Ramos (cell line): ENCODE measurements around the gene HKDC1.
"Not testable (repeated sequence)": the region's sequence is repeated elsewhere in the genome, so short reads cannot be mapped to it uniquely, and the experiment has no call there.

Experiments used
- in situ Hi-C: fragments of 300-500 bp; cut with MboI; formaldehyde crosslinking; loops from one replicate; pipeline ENCODE4 v1.14.3; 2022; ENCODE audit warnings: low sequenced_read_pairs; ENCODE audit not compliant: unreplicated experiment

Gene HKDC1

GRCh38 chr10:69239816-69240434 lies 19.8 kb downstream of the HKDC1 start:
- in situ Hi-C loops = loop anchor here (25.0 kb wide), 1 partner anchor 397 kb away; the partner anchor contains the start of gene FAM241B

- in situ Hi-C loops = loop anchor here (25.0 kb wide), 1 partner anchor 397 kb away; the partner anchor contains the start of gene FAM241B
Measured at GRCh38 chr10:69240455-69240854, 20.3 kb downstream of the HKDC1 start.

GRCh38 chr10:69241575-69241974 lies 21.4 kb downstream of the HKDC1 start:
- in situ Hi-C loops = loop anchor here (25.0 kb wide), 1 partner anchor 396 kb away; the partner anchor contains the start of gene FAM241B

DNA sequence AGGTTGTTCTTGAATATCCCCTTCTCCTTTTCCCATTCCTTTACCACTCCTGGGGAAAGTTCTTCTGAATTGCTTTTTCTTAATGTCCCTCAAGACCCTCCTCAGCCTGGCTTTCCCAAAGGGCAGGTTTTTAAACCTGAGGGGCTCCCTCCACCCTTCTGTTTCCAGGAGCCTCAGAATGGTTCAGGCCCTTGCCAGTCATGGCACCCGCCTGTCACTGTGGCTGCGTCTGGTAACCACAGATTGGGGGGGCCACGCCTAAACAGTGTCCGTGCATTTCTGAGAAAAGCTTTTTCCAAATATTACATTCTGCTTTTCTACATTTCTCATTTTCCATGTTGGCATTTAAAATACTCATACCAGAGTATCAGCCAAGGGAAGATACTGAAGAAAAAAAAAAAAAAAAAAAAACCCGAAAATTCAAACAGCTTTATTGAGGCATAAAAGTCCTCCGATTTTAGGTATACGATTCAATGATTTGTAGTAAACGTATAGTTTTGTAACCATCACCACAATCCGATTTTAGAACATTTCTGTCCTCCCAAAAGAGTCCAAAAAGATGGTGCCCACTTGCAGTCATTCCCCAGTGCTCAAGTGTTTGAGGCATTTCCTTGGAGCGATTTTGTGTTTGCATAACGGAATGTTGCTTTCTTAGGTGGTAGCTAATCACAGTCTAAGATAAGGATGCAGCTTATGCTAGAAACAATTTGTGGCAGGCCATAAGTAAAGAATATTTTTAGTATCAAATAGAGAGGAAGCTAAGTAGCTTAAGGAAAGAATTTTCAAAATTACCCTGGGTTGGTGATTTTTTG lies 22.1 kb downstream of the HKDC1 start:
- in situ Hi-C loops = loop anchor here (25.0 kb wide), 1 partner anchor 395 kb away; the partner anchor contains the start of gene FAM241B

GRCh38 chr10:69242852-69243212 lies 22.7 kb downstream of the HKDC1 start:
- in situ Hi-C loops = loop anchor here (25.0 kb wide), 1 partner anchor 394 kb away; the partner anchor contains the start of gene FAM241B

DNA sequence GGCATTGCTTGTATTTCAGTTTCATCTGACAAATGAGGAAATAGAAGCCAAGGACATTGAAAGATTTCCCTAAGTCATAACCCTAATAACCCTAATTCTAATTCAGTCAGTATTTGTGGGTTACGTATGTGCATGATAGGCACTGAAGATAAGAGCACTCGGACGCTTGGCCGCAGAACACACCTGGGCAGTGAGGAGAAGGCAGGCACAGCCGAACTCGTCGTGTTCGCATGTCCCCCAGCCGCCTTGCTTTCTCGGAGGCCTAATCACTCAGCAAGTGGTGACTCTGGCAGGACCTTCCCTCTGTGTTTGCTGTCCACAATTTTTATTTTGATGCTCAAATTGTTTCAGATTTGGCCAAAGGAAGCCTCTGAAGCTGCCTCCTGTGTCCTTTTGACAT lies 23.7 kb downstream of the HKDC1 start:
- in situ Hi-C loops = loop anchor here (25.0 kb wide), 1 partner anchor 393 kb away; the partner anchor contains the start of gene FAM241B

- in situ Hi-C loops = loop anchor here (25.0 kb wide), 1 partner anchor 391 kb away; the partner anchor contains the start of gene FAM241B
Measured at GRCh38 chr10:69246036-69246435, 25.9 kb downstream of the HKDC1 start.

DNA sequence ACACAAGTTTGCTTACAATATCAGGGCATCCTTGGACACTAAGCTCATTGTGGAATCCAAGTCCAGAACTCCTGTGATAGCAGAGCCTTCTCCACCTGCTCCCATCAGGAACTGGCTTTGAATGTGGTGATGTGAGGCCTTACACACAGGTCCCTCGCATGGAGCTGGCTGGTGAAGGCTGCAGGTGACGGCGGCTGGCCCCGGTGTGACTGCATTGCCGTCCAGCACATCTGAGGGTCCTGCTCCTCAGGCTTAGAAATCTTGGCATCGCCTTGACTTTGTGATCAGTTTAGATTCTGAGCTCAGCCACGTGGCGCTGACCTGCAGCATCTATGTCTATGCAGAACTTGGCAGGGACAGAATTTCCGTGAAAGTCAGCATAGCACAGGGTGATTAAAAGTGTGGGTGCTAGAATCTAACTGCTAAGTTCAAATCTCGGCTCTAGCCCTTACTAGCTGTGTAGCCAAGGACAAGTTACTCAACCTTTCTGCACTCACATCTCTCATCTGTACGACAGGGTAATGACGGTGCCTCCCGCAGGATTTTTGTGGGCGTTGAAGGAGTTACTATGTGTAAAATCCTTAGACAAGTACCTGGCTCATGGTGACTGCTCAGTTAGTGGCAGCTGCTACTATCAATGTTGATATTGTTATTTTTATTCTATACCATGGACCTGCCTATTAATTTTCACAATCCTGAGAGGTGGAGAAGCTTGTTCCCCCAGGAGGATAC lies 26.6 kb downstream of the HKDC1 start:
- in situ Hi-C loops = loop anchor here (25.0 kb wide), 1 partner anchor 391 kb away; the partner anchor contains the start of gene FAM241B

DNA sequence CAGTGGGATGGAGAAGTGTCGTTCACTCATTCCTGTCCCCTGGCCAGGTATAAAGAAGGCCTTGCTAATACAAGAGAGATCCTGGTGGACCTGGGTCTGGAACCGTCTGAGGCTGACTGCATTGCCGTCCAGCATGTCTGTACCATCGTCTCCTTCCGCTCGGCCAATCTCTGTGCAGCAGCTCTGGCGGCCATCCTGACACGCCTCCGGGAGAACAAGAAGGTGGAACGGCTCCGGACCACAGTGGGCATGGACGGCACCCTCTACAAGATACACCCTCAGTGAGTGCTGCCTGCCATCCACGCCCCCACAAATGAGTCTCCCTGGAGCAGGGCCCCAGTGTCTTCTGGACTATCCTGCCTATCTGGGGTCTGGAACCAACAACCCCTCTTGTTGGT lies 27.2 kb downstream of the HKDC1 start:
- in situ Hi-C loops = loop anchor here (25.0 kb wide), 1 partner anchor 390 kb away; the partner anchor contains the start of gene FAM241B

DNA sequence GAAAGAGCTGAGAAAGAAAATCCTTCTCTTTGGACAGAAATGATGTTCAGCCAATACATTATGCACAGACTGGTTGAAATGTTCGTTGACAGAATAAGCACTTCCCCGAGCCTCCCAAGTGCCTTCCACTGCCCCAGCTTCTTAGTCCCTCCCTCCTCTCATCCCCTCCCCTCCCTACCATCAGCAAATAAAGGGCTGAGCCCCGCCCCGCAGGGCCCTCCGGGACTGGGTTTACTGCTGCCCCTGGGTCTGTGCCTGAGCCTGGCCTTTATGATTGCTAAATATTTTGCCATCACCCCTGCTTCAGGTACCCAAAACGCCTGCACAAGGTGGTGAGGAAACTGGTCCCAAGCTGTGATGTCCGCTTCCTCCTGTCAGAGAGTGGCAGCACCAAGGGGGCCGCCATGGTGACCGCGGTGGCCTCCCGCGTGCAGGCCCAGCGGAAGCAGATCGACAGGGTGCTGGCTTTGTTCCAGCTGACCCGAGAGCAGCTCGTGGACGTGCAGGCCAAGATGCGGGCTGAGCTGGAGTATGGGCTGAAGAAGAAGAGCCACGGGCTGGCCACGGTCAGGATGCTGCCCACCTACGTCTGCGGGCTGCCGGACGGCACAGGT lies 28.1 kb downstream of the HKDC1 start:
- in situ Hi-C loops = loop anchor here (25.0 kb wide), 1 partner anchor 389 kb away; the partner anchor contains the start of gene FAM241B

DNA sequence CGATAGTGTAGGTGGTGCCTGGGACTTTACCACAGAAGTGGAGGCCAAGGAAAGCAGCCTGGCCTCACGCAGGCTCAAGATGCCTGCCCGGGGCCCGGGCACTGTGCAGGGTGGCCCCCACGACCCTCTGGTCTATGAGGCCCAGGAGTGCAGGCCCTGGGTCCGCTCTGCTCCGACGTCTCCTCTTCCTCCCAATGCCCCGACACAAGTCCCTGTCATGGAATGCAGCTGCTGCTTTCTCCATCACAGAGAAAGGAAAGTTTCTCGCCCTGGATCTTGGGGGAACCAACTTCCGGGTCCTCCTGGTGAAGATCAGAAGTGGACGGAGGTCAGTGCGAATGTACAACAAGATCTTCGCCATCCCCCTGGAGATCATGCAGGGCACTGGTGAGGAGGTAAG lies 29.9 kb downstream of the HKDC1 start:
- in situ Hi-C loops = no loop called here

GRCh38 chr10:69251417-69251816 lies 31.3 kb downstream of the HKDC1 start:
- in situ Hi-C loops = not testable (repeated sequence)

DNA sequence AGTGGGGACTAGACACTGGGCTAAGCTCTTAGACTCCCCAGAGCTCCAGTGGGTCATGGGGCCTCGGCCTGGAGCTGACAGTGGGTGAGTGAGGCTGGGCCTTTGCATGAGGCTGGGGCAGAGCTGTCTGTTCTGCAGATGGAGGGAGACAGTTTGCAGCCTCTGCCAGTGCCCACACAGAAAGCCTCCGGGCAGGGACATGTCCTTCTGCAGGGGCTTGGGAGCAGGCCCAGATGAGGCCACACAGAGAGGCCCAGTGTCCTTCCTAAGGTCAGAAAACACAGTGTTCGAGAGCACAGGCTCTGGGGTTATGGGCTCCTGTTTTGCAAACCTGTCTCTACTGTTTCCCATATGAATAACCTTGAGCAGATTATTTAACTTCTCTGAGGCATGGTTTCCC lies 33.0 kb downstream of the HKDC1 start:
- in situ Hi-C loops = no loop called here

GRCh38 chr10:69254877-69255276 lies 34.7 kb downstream of the HKDC1 start:
- in situ Hi-C loops = no loop called here

DNA sequence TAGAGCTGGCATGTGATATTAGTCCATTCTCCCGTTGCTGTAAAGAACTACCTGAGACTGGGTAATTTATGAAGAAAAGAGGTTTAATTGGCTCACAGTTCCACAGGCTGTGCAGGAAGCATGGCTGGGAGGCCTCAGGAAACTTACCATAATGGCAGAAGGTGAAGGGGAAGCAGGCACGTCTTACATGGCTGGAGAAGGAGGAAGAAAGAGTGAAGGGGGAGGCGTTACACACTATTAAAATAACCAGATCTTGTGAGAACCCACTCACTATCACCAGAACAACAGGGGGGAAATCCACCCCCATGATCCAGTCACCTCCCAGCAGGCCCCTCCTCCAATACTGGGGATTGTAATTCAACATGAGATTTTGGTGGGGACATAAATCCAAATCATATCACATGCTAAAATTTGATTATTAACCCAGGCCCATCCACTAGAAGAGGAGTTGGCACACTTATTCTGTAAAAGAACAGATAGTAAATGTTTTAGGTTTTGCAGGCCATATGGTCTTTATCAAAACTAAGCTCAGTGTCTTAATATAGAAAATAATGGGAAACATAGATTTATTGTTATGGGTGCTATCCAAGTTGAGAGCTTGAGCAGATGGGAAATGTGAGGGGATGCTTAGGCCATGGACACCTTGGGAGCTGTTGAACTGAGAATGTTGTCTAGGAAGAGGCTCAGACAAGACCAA lies 39.6 kb downstream of the HKDC1 start:
- in situ Hi-C loops = no loop called here

DNA sequence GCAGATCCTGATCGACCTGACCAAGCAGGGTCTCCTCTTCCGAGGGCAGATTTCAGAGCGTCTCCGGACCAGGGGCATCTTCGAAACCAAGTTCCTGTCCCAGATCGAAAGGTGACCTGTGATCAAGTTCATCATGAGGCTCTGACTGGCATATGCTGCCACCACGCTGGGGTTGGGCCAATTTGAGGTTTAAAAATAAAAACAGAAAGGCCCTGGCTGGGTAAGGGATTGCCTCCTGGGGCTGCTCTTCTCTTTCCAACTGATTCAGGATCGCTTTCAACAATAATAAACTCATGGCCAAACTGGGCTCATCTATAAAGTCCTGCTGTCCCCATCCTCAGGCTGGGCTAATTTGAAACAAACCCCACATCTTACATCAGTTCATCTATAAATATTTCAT lies 41.1 kb downstream of the HKDC1 start:
- in situ Hi-C loops = no loop called here

DNA sequence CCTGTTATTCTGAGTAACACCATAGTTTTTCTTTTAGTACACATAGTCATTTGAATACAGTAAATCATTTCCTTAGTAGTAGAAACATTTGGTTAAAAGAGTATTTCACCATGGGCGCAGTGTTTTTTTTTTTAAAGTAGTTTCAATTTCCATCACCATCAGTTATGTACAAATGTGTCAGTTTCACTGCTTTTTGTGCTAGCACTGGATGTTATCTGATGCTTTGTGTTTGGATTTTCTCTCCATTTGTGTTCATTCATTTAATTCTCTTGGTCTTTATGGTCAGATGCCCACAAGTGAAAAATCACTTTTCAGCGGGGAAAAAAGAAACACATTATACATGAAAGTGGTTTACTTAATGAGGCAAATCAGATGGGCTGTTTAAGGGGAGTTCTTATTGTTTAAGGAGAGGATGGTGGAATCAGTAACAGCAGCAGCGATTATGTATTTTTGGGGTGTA lies 42.2 kb downstream of the HKDC1 start:
- in situ Hi-C loops = no loop called here

- in situ Hi-C loops = no loop called here
Measured at GRCh38 chr10:69265521-69265920, 45.4 kb downstream of the HKDC1 start.

DNA sequence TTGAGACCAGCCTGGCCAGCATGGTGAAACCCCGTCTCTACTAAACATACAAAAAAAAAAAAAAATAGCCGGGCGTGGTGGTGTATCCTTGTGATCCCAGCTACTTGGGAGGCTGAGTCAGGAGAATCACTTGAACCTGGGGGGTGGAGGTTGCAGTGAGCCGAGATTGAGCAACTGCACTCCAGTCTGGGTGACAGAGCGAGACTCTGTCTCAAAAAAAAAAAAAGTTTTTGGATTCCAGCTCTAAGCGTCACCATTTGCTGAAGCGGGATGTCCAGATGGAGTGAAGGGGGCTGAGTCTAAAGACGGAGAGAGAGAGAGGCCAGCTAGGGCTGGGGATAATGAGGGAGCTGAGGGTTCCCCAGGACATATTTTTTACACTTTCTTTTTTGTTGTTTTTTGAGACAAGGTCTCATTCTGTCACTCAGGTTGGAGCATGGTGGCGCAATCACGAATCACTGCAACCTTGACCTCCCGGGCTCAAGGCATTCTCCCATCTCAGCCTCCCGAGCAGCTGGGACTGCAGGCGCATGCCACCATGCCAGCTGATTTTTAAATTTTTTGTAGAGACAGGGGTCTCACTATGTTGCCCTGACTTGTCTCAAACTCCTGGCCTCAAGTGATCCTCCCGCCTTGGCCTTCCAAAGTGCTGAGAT lies 48.8 kb downstream of the HKDC1 start:
- in situ Hi-C loops = no loop called here
